Measurements from ENCODE around the gene BRCA2.

Gene BRCA2, protein sequence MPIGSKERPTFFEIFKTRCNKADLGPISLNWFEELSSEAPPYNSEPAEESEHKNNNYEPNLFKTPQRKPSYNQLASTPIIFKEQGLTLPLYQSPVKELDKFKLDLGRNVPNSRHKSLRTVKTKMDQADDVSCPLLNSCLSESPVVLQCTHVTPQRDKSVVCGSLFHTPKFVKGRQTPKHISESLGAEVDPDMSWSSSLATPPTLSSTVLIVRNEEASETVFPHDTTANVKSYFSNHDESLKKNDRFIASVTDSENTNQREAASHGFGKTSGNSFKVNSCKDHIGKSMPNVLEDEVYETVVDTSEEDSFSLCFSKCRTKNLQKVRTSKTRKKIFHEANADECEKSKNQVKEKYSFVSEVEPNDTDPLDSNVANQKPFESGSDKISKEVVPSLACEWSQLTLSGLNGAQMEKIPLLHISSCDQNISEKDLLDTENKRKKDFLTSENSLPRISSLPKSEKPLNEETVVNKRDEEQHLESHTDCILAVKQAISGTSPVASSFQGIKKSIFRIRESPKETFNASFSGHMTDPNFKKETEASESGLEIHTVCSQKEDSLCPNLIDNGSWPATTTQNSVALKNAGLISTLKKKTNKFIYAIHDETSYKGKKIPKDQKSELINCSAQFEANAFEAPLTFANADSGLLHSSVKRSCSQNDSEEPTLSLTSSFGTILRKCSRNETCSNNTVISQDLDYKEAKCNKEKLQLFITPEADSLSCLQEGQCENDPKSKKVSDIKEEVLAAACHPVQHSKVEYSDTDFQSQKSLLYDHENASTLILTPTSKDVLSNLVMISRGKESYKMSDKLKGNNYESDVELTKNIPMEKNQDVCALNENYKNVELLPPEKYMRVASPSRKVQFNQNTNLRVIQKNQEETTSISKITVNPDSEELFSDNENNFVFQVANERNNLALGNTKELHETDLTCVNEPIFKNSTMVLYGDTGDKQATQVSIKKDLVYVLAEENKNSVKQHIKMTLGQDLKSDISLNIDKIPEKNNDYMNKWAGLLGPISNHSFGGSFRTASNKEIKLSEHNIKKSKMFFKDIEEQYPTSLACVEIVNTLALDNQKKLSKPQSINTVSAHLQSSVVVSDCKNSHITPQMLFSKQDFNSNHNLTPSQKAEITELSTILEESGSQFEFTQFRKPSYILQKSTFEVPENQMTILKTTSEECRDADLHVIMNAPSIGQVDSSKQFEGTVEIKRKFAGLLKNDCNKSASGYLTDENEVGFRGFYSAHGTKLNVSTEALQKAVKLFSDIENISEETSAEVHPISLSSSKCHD (N-terminal part only)

DNA sequence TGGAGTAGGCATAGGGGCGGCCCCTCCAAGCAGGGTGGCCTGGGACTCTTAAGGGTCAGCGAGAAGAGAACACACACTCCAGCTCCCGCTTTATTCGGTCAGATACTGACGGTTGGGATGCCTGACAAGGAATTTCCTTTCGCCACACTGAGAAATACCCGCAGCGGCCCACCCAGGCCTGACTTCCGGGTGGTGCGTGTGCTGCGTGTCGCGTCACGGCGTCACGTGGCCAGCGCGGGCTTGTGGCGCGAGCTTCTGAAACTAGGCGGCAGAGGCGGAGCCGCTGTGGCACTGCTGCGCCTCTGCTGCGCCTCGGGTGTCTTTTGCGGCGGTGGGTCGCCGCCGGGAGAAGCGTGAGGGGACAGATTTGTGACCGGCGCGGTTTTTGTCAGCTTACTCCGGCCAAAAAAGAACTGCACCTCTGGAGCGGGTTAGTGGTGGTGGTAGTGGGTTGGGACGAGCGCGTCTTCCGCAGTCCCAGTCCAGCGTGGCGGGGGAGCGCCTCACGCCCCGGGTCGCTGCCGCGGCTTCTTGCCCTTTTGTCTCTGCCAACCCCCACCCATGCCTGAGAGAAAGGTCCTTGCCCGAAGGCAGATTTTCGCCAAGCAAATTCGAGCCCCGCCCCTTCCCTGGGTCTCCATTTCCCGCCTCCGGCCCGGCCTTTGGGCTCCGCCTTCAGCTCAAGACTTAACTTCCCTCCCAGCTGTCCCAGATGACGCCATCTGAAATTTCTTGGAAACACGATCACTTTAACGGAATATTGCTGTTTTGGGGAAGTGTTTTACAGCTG lies at the start of gene BRCA2, which contains the start of gene ZAR1L:
Gene BRCA2, plus strand, starts transcription at position 271 of the 790 bp plus-strand sequence. CDS start 953 bp downstream, outside the sequence.
Gene ZAR1L, minus strand, starts transcription at position 126 of the 790 bp plus-strand sequence. CDS start 3,438 bp downstream, outside the sequence.
- peak; percentile 97 to 98 for DNase-seq

DNA sequence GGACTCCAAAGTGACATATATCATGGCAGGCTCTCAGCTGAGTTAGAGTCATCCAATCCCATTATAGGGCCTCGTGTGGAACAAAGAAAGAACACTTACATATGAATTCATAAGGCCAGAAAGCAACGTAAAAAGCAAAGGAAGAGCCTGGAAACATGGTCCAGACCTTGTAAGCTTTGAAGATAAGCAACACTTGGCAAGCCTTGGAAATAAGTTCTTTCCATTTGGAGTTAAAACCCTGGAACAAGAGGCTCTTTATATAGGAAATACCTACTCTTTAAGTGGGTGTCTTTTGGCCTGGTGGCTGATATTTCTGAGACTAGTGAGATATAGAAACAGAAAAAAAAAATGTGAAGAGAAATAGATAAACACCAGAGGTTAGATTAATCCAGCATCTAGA lies 49.6 kb upstream of the BRCA2 start:
- no peak for DNase-seq

DNA sequence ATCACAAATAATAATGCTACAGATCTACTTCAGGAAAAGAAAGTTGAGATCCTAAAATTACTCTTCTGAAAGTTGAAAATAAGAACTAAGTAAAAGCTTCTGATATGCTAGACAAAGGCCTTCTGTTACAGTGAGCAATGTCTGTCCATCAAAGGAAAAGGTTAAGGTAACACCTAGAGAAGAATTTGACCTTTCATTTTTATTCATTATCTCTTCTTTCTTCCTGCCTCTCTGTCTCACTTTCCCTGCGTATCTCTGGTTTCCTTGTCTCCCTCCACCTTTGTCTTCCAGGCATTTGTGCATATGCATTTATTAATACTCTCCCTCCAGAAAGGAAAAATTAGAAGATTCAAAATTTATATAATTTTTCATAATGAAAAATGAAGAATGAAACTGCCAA lies 49.2 kb upstream of the BRCA2 start:
- DNase-seq = no peak

DNA sequence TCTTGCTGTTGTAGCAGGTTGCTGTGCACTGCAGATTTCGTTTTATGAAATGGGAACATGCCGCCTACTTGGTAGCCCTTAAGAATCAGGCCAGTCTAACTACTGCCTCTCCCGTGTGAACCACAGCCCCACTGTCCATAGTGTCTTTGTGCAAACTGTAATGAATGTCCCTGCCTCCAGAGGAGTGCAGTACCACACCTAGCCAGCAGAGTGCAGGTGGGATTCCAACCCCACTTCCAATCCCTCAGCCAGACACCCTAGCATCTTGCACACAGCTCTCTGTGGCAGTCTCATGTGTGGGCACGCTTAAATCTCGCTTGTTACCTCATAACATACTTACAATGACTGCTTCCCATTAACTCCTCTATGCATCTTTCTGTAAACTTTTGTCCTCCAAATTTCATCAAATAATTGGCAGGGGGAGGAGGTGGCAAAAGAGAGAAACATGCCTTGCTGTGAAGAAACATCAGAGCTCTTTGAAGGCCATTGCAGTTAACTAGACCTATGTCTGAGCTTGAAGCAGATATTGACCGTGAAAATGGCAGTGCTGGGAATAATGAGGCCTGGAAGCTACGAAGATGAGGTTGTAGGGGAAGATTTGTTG lies 47.4 kb upstream of the BRCA2 start:
- DNase-seq = peak in 1 of 2 donors; percentile 28

DNA sequence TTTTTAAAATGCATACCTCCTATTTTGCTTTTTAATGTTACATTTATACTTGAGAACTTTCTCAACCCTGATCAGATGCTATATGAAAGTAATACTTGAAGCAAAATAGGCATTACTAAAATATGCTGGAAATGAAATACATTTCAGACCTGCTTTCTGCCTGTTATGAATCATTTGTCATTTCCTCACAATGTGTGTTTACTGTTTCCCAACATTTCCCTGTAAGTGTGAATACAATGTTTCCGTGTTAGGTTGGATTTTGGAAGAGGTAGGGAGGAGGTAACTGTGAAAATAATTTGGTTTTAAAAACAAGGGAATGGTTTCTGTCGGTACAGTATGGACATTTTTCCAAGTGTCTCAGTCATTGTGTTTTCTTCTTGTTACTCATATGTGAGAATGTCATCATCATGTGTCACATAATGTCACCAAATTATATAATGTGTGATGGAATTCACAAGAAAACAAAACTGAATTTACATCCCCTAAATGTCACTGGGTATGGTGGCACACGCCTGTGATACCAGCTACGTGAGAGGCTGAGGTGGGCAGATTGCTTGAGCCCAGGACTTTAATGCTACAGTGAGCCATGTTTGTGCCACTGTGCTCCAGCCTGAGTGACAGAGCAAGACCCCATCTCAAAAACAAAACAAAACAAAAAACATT lies 43.2 kb upstream of the BRCA2 start:
- peak; percentile 6 to 24 for DNase-seq

DNA sequence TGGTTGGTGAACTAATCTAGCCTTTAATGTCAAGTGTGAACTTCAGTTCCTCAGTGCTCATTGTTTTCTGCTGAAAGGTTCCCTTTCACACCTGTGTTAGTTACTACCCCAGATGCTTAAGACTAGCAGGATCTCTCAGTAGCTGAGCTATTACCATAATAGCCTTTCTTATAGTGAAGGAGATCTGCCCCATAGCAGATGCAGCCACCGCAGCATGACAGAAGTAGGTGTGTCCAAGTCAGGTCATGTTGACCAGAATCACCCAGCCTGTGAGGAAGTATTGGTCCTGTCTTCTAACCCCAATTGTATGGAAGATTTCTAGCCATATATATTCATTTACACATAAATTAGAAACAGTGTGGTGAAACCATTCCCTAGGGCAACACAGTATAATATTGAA lies 37.5 kb upstream of the BRCA2 start:
- DNase-seq = no peak

DNA sequence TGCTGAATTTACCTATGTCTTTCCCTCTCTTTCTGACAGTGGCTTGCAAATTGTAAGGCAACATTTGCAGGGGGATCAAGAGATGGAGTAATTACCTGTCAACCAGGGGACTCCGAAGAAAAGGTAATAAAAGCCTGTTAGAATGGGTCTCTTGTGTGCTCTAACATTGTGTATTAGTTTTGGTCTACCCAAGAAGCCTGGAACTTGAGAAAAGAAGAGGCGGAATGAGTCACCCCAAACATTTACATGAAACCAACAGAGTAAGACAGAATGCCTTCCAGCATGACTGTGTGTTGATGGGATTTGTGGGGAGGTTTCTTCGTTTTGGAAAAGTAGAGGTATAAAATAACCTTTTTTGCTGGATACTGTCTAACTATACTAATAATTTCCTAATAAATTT lies 36.9 kb upstream of the BRCA2 start:
- peak; percentile 4 to 30 for DNase-seq

DNA sequence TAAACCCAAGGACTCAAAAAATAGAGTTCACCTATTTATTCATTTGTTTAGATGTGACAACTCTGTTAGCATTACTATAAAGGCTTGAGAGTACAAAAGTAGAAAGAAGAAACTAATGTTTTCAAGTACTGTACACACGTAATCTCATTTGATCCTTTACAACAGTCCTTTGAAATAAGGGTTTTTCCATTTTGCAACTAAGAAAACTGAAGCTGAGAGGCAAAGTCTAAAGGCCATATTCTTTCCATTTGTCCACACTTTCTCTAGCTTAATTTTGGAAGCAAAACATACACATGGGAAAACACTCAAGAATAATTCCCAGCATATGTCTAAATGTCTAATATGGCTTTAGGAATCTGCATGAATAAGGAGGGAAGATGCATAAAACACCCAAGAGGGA lies 34.2 kb upstream of the BRCA2 start:
- no peak for DNase-seq

DNA sequence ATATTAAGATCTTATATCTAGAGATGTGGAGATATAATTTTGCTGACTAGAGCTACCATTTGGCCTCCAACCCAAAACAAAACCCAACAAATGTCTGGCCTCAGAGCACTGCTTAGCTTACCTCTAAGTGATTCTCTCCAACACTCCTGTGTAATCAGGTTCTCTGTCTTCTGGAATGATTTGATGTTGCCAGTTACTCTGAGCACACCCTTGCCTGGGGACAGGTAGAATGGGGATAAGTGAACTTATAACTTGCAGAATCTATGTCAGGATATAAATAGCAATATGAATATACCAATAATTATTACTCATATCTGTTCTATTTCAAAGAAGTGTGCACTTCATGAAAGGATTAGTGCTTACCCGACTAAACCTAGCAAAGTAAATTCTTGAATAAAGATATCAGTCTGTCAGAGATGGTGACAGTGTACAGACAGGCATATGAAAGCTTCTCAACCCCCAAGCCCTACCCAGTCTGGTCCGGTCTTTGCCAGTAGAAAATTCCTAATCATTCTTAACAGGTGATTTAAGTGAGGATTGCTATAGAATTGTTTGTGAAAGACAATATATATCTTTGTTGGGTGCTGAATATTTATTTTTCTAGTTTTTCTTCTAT lies 33.1 kb upstream of the BRCA2 start:
- no peak for DNase-seq

DNA sequence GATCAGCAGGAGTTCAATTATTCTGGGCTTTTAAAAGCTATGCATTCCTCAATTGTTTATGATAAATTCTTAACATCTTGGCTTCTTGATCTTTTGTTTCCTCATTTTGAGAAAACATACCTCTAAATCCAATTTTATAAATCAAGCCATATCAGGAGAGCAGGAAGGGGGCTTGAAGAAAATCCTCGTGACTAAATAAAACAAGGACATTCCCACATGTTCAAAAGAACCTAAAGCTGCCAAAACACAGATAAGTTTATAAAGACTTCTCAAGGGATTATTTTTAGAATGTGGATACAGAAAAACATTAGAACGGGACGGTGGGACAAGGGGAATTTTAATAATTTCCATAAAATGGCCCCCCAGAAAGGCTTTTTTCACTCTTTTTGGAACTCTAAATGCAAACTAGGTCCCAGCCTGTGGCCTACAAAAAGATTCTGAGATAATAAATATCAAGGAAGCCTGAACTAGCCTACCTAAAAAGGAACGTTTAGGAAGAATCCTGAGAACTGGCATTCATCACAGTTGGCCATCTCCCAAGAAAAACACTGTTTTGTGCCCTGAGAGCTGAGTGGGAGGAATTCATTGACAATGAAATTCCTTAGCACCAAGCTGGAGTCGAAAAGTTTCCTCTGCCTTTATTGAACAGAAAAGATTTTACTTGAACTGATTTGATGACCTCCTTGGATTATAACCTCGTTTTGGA lies 30.2 kb upstream of the BRCA2 start:
- no peak for DNase-seq

DNA sequence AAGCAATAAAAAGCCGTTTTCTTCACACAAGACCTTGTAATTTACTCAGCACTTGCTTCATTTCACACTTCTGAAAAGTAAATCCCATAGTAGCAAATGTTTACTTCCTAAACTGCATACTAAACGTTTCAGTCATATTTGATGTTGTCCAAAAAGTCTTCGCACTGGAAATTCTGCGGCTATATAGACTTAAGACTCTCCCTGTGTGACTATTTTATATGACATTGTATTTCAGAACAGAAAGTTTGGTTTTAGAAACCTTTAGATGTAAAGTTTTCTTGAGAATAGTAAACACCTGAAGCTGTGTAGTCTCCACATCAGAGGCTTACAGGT lies 29.7 kb upstream of the BRCA2 start:
- no peak for DNase-seq

DNA sequence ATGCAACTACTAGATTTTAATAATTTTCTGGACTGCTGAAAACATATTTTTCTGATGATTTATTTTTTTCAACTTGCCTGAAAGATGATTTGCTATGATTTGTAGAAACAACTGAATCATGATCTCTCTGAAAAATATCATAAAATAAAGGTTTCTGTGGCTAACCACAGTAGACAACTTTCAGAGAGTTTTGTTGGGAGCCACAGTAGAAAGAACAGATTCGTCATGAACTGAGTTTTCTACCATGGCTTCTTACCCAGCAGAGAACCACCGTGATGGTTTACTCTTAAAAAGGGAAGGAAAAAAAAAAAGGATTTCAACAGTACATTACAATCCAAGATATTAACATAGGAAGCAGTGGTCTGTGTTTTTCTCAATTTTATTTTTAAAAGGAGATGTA lies 18.1 kb upstream of the BRCA2 start:
- no peak for DNase-seq

DNA sequence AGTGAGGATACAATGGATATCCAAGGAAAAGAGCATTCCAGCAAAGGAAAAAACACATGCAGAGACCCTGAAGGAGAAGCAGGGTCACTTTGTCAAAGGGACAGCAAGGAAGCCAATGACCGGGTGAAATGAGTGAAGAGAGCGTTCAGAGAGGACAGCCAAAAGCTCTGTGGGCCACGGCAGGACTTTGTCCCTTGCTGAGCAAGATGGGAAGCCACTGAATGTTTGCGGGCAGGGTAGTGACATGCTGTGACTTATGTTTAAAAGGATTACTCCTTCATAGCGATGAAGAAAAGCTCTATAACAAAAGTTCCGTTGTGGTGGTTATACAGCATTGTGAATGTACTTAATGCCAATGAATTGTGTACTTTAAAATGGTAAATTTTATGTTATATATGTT lies 16.6 kb upstream of the BRCA2 start:
- no peak for DNase-seq

DNA sequence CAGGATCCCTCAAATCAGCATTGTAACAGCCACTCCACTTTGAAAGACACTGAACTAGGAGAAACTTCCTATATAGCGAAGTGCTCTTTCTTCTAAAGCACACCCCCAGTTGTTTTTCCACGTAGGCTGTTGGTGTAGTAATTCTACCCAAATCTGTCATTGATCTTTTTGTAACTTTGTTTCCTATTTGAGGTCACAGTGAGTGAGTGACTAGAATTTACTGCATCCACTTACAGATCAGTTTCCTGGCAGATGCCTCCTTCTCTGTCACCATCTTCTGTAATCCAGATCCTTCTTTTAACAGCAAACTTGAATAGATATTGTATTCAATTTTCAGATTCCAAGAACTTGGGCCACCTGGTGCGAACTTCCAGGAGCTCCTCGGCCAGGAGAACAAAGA lies 15.4 kb upstream of the BRCA2 start:
- no peak for DNase-seq

DNA sequence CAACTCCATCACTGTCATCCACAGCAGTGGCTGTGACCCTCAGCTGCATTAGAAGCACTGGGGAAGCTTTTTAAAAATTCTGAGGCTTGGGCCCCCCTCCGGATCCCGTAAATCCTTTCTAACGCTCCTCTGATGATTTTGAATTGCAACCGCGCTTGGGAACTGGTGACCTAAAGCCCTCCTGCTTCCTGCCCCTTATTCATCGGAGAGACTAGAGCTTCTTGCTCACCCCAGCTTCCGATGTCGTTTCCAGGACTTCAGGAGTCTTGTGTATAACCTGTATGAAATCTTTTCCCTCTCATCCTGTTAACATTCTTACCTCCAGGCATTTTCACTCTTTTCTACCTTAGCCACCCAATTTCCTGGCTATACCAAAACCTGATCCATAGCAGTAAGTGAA lies 14.9 kb upstream of the BRCA2 start:
- no peak for DNase-seq

DNA sequence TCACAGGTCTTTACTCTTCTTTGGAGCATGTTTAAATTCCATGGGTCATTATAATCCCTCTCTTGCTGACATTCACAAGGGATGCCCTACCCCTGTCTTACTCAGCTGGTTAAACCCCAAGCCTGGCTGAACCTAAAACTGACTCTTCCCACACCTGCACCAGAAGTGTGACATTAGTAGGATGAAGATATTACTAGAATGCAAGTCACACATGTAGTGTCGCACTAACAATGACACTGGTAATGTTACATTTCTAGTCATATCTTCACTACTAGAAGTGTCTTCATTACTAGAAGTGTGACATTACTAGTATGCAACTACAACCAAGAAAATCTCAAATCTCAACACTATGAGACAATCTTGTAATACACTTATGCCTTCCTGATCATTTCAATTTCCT lies 14.4 kb upstream of the BRCA2 start:
- no peak for DNase-seq

DNA sequence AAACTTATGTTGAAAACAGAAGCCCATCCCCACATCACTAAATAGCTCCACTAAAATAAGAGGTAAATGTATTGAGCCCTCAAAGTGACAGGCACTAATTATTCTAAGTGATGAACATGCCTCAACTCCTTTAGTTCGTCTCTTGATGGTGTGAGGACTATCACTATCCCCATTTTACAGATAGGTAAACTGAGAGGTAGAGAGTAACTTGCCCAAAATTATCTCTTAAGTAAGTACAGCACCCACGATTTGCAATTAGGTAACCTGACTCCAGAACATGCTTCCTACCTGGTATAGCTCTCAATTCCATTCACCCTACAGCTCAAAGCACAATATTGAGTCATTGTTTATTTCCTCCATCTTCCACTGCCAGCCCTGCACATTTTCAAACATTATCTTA lies 12.8 kb upstream of the BRCA2 start:
- no peak for DNase-seq

DNA sequence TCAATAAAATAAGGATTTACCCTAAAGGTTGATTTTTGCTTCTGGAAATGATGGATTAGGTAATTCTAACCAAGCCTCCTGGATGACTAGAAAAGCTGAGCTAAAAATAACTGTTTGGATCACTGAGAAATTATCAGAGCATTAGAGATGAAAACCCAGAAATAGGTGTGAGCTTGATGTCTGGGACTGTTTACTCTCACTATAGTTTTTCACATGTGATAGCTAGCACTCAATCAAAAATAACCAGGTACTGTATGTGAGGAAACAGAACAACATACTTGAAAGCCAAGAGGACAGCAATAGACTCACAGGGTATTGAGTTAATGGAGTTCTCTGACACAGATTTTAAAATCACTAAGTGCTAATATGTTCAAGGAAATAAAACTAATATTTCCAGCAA lies 9.7 kb upstream of the BRCA2 start:
- no peak for DNase-seq

DNA sequence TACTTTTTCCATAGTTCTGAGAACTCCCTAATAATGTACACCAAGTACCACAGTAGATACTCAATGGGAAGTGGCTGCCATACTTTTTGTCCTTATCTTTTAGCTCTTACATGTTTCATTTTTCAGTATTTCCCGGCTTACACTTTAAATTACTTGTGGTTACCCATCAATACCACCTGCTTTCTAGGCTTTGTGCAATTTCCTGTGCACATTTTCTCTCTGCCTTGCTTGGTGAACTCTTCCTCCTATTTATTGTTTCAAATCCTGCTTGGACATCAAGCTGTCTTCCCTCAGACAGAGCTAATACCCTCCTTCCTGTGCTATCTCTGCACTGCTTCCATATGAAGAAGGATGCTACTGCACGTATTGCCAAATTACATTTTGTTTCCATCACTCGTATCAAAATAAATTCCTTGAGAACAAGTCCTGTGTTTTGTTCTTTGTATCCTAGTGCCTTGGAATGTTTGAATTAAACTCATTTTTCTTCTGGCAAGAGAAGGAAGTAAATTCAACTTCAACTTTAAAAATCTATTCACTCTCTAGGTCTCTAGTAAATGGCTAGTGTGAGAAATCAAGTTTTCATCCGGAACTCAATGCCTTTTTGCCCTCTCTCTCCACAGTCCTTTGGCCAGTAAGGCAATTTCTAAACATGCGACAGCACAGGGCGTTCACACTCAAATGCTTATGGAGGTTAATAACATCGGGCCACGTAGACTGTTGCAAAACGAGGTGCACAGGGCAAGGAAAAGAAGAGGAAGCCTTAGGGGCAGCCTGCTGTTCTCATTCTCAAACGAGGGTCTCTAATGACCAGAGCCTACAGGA lies 5.8 kb upstream of the BRCA2 start:
- DNase-seq = no peak

Measured in inflammatory macrophage treated with lipopolysaccharide for 1 hour (primary cell).